GM18868 (cell line): ENCODE measurements around the gene OR2A5.
"Not testable (repeated sequence)": the region's sequence is repeated elsewhere in the genome, so short reads cannot be mapped to it uniquely, and the experiment has no call there.

Experiments
- ATAC-seq: cut with Tn5 transposase; IDR thresholded peaks from one replicate; pipeline ENCODE4 v1.9.1; 2021; ENCODE audit warnings: mild to moderate bottlenecking, moderate library complexity; ENCODE audit not compliant: unreplicated experiment

The OR2A5 gene

GRCh38 chr7:144048648-144049047, at the start of gene OR2A5:
Gene OR2A5, plus strand, starts transcription at chr7:144048948. Its CDS starts 1,454 bp downstream, at chr7:144050402.
- no peak for ATAC-seq

- no peak for ATAC-seq
These were observed 48.7 kb upstream of the OR2A5 start, which contains the start of gene OR6B1 for GRCh38 chr7:144000020-144000419. Gene OR6B1, plus strand, starts transcription at chr7:144000320. Its CDS starts 3,677 bp downstream, at chr7:144003997.

GRCh38 chr7:144001543-144001942, 47.2 kb upstream of the OR2A5 start:
- no peak for ATAC-seq

GRCh38 chr7:144004703-144005102, 44.0 kb upstream of the OR2A5 start:
- ATAC-seq = no peak

- no peak for ATAC-seq
These were observed 42.6 kb upstream of the OR2A5 start for GRCh38 chr7:144006029-144006691.

- no peak for ATAC-seq
These were observed 42.1 kb upstream of the OR2A5 start for GRCh38 chr7:144006692-144007042.

- ATAC-seq = no peak
These were observed 39.4 kb upstream of the OR2A5 start for GRCh38 chr7:144009361-144009760.

GRCh38 chr7:144010061-144010460, 38.7 kb upstream of the OR2A5 start:
- ATAC-seq = not testable (repeated sequence)

- not testable (repeated sequence) for ATAC-seq
These were observed 37.9 kb upstream of the OR2A5 start for GRCh38 chr7:144010821-144011220.

GRCh38 chr7:144011458-144012230, 37.1 kb upstream of the OR2A5 start:
- no peak for ATAC-seq

GRCh38 chr7:144018065-144018464, 30.7 kb upstream of the OR2A5 start:
- ATAC-seq = no peak

GRCh38 chr7:144019457-144019856, 29.3 kb upstream of the OR2A5 start:
- peak; percentile 57 for ATAC-seq

GRCh38 chr7:144020340-144020739, 28.4 kb upstream of the OR2A5 start:
- no peak for ATAC-seq

GRCh38 chr7:144022169-144022568, 26.6 kb upstream of the OR2A5 start:
- ATAC-seq = no peak

GRCh38 chr7:144023171-144023827, 25.4 kb upstream of the OR2A5 start:
- no peak for ATAC-seq

GRCh38 chr7:144024213-144024612, 24.5 kb upstream of the OR2A5 start:
- peak; percentile 37 for ATAC-seq

GRCh38 chr7:144026203-144026883, 22.4 kb upstream of the OR2A5 start:
- no peak for ATAC-seq

- no peak for ATAC-seq
These were observed 21.7 kb upstream of the OR2A5 start for GRCh38 chr7:144027070-144027469.

- ATAC-seq = peak; percentile 56
These were observed 20.8 kb upstream of the OR2A5 start for GRCh38 chr7:144027974-144028373.

- no peak for ATAC-seq
These were observed 20.2 kb upstream of the OR2A5 start for GRCh38 chr7:144028547-144028946.

- ATAC-seq = no peak
These were observed 16.2 kb upstream of the OR2A5 start for GRCh38 chr7:144032516-144032915.
